ENCODE measurements around the gene LRRC8E. TPM values are rescaled to one million over a fixed set of nuclear protein-coding genes. Genes with fewer than 3 reads are reported as not detected.

Gene LRRC8E
- total RNA-seq, 1 experiment from 2014 or later, result 3.0 TPM

- CTCF ChIA-PET, result interaction anchor here (0.6 to 1.4 kb wide), 6 partner anchors 10 to 173 kb away, joined by 3 to 9 read pairs (median 4); partner anchors contain the start of gene MAP2K7
Observed at GRCh38 chr19:7879111-7879807, 9.1 kb upstream of the LRRC8E start.

More at GRCh38 chr19:7879111-7879807, 9.1 kb upstream of the LRRC8E start:
- H3K9me3 Mint-ChIP-seq, result peaks cover 6% of the 10 kb centered on the region
- no peak for ATAC-seq
- H3K4me1 Mint-ChIP-seq, result no peaks in the 10 kb centered on the region; the same call in 1 of the 2 replicates
- DNase-seq (ENCODE audit: low spot score), result no peak
- POLR2A ChIA-PET, result no interaction called here
- no peak for TF ChIP-seq JAZF1 (CRISPR knock-in tag; IDR thresholded peaks at IDR 0.05)
- TF ChIP-seq GABPB1 (CRISPR knock-in tag; IDR thresholded peaks at IDR 0.05), result no peak
- TF ChIP-seq KAT7 (CRISPR knock-in tag; IDR thresholded peaks at IDR 0.05; ENCODE audit: borderline replicate concordance), result no peak
- TF ChIP-seq ATF2 (CRISPR knock-in tag; IDR thresholded peaks at IDR 0.05; ENCODE audit: borderline replicate concordance, low read depth), result no peak
- no peak for TF ChIP-seq ERG (CRISPR knock-in tag; IDR thresholded peaks at IDR 0.05)
- TF ChIP-seq USF1 (CRISPR knock-in tag; IDR thresholded peaks at IDR 0.05), result no peak
- TF ChIP-seq CDX4 (CRISPR knock-in tag; IDR thresholded peaks at IDR 0.05; ENCODE audit: borderline replicate concordance), result no peak
- TF ChIP-seq NR1H2 (CRISPR knock-in tag; IDR thresholded peaks at IDR 0.05), result no peak
- TF ChIP-seq ZBTB21 (CRISPR knock-in tag; IDR thresholded peaks at IDR 0.05; ENCODE audit: borderline replicate concordance), result no peak
- no peak for TF ChIP-seq ETV6 (CRISPR knock-in tag; IDR thresholded peaks at IDR 0.05)
- no peak for TF ChIP-seq ARID4B (CRISPR knock-in tag; IDR thresholded peaks at IDR 0.05; ENCODE audit: borderline replicate concordance)
- TF ChIP-seq ZNF317 (CRISPR knock-in tag; IDR thresholded peaks at IDR 0.05; ENCODE audit: borderline replicate concordance, low read depth), result no peak
- TF ChIP-seq FOXJ3 (CRISPR knock-in tag; IDR thresholded peaks at IDR 0.05; ENCODE audit: borderline replicate concordance), result no peak
- TF ChIP-seq ELF4 (CRISPR knock-in tag; IDR thresholded peaks at IDR 0.05; ENCODE audit: low read depth), result no peak
- no peak for TF ChIP-seq ATF1 (CRISPR knock-in tag; IDR thresholded peaks at IDR 0.05)
- peaks cover 26% of the 10 kb centered on the region for H3K27me3 Mint-ChIP-seq (ENCODE audit: low read depth)
- no peak overlapping the region for H3K4me3 Mint-ChIP-seq
- H3K27ac Mint-ChIP-seq, result no peak overlapping the region; the same call in 1 of the 2 replicates
- no peaks in the 10 kb centered on the region for H3K36me3 Mint-ChIP-seq

Measured in WTC11 (cell line).